Measurements from ENCODE around the gene ZNF300.
"Not testable (repeated sequence)": the region's sequence is repeated elsewhere in the genome, so short reads cannot be mapped to it uniquely, and the experiment has no call there.

Gene ZNF300

GRCh38 chr5:150846308-150846653 lies 58.5 kb downstream of the ZNF300 start, which contains the start of gene IRGM:
Gene IRGM, plus strand, starts transcription at chr5:150846521. Its CDS starts 1,603 bp downstream, at chr5:150848124.
- not testable (repeated sequence) for DNase-seq (ENCODE audit: low read depth in 2 of 2, low spot score in 1 of 2)

GRCh38 chr5:150845185-150845859 lies 59.5 kb downstream of the ZNF300 start:
- not testable (repeated sequence) for DNase-seq (ENCODE audit: low read depth in 2 of 2, low spot score in 1 of 2)
